Left lung (tissue), 10 donors: Measurements from ENCODE around the gene NTHL1. TPM values are rescaled to one million over a fixed set of nuclear protein-coding genes. Genes with fewer than 3 reads are reported as not detected.

Experiments used
- ATAC-seq: fragments of 200-7000 bp; cut with Tn5 transposase; one replicate; pipeline ENCODE4 v1.9.1; 2020; ENCODE audit warnings: moderate library complexity
- DNase-seq, 4 donors: peaks; one replicate each; pipeline ENCODE4 v3.0.0-alpha.2; 2013 to 2020
- H3K27ac ChIP-seq, 2 donors: fragments of 200-600 bp; sonication (generic) in 1 of 2; one replicate each; pipeline versions ENCODE4 v1.5.0 to v1.8.0; 2020 to 2021
- H3K27me3 ChIP-seq, 2 donors: fragments of 200-600 bp; sonication (generic) in 1 of 2; one replicate each; pipeline versions ENCODE4 v1.5.0 to v1.8.0; 2020 to 2021
- H3K36me3 ChIP-seq, 2 donors: fragments of 200-600 bp; sonication (generic) in 1 of 2; one replicate each; pipeline versions ENCODE4 v1.5.0 to v1.8.0; 2020 to 2021
- H3K4me1 ChIP-seq, 2 donors: fragments of 200-600 bp; one replicate each; pipeline ENCODE4 v1.8.0; 2021
- H3K4me3 ChIP-seq, 2 donors: fragments of 200-600 bp; sonication (generic) in 1 of 2; one replicate each; pipeline versions ENCODE4 v1.5.0 to v1.8.0; 2020 to 2021; ENCODE audit warnings: mild to moderate bottlenecking in 1 of 2
- H3K9me3 ChIP-seq, 2 donors: fragments of 200-600 bp; sonication (generic) in 1 of 2; one replicate each; pipeline versions ENCODE4 v1.5.0 to v1.8.0; 2020 to 2021
- CTCF ChIP-seq, 2 donors: fragments of 200-600 bp; sonication (generic) in 1 of 2; IDR thresholded peaks; one replicate each; pipeline versions ENCODE4 v1.5.0 to v1.8.0; 2021; ENCODE audit warnings: antibody characterized with exemption in 2 of 2
- intact Hi-C, 2 donors: fragments of 100-400 bp; cut with DNase I; formaldehyde crosslinking; loops; one replicate each; pipeline versions ENCODE4 v1.11.2 to v1.14.2; 2022
- polyA plus RNA-seq, 6 donors: library from polyadenylated mRNA; unstranded; fragments of 120-200 nt; gene quantifications; one replicate each; pipeline ENCODE4 v1.2.1, GENCODE V29; 2013; ENCODE audit not compliant: insufficient read length in 6 of 6
- total RNA-seq, 2 donors: library from RNA; stranded (reverse); fragmentation: NEBNext Ultra II Directional; extraction: Animal tissue kit (Norgen Biotek cat#: 25700); gene quantifications; one replicate each; pipeline ENCODE4 v1.2.1, GENCODE V29; 2021
- donor health status: DM: no; HTN: yes; CAD: no.
- donor health status: DM: no; HTN: no; CAD: no.

The NTHL1 gene
- total and polyA plus RNA-seq, 8 donors: 19.4 to 30.0 (median 25.8) TPM

GRCh38 chr16:1997494-1998359 lies 49.9 kb downstream of the NTHL1 start:
- DNase-seq (no peak), ATAC-seq (no peak)
- no peaks in the 10 kb centered on the region for H3K9me3 ChIP-seq

GRCh38 chr16:1993731-1994131 lies 53.9 kb downstream of the NTHL1 start:
- intact Hi-C loops: no loop called here
- no peak for DNase-seq
- peaks cover 24 to 32% of the 10 kb centered on the region in 2 donors for H3K27me3 ChIP-seq
- peaks cover 17 to 37% of the 10 kb centered on the region in 2 donors for H3K4me1 ChIP-seq
- no peak overlapping the region for H3K27ac ChIP-seq
- peaks cover 0 to 19% of the 10 kb centered on the region in 2 donors for H3K36me3 ChIP-seq
- no peak for TF ChIP-seq CTCF (IDR thresholded peaks at IDR 0.05)
- ATAC-seq: no peak
- no peak overlapping the region for H3K4me3 ChIP-seq
- H3K9me3 ChIP-seq: peaks cover 0 to 5% of the 10 kb centered on the region in 2 donors

More at GRCh38 chr16:1997494-1998359, 49.9 kb downstream of the NTHL1 start:
- intact Hi-C loops: no loop called here
- no peak overlapping the region for H3K4me3 ChIP-seq
- no peaks in the 10 kb centered on the region for H3K27me3 ChIP-seq
- H3K36me3 ChIP-seq: peaks cover 0 to 59% of the 10 kb centered on the region in 2 donors
- TF ChIP-seq CTCF (IDR thresholded peaks at IDR 0.05): no peak
- peaks cover 0 to 5% of the 10 kb centered on the region in 2 donors for H3K4me1 ChIP-seq
- H3K27ac ChIP-seq: no peak overlapping the region

GRCh38 chr16:1992704-1993317 lies 54.8 kb downstream of the NTHL1 start:
- DNase-seq: no peak
- Histone ChIP-seq H3K36me3 (peaks cover 0 to 10% of the 10 kb centered on the region in 2 donors), H3K27ac (no peak overlapping the region), H3K4me1 (peaks cover 17 to 37% of the 10 kb centered on the region in 2 donors), H3K9me3 (peaks cover 0 to 5% of the 10 kb centered on the region in 2 donors), H3K4me3 (peak overlapping the region in 1 of 2 donors; percentile 46), H3K27me3 (peaks cover 29 to 41% of the 10 kb centered on the region in 2 donors)
- no peak for TF ChIP-seq CTCF (IDR thresholded peaks at IDR 0.05)
- intact Hi-C loops: no loop called here
- no peak for ATAC-seq

DNA sequence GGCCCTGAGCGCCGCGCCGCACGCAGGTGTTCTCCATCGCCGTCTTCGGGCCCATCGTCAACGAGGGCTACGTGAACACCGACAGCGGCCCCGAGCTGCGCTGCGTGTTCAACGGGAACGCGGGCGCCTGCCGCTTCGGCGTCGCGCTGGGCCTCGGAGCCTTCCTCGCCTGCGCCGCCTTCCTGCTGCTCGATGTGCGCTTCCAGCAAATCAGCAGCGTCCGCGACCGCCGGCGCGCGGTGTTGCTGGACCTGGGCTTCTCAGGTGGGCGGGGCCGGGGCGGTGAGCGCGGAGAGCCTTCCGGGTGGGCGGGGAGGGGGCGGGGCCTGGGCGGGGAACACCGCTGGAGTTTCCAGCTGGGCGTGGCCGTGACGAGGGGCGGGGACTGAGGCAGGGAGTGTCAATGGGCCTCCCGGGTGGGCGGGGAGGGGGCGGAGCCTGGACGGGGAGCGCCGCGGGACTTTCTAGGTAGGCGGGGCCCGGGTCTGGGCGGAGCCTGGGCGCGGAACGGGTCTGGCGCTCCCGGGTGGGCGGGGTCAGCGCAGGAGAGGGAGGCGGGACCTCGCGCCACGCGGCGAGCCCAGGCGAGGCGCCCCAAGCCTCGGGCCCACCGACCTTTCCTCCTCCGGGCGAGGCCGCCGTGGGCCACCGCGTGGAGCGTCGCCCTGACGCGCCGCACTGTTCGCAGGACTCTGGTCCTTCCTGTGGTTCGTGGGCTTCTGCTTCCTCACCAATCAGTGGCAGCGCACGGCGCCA lies 55.5 kb downstream of the NTHL1 start:
- intact Hi-C loops: no loop called here
- peaks cover 0 to 5% of the 10 kb centered on the region in 2 donors for H3K9me3 ChIP-seq
- peak overlapping the region in 1 of 2 donors; percentile 66 for H3K27ac ChIP-seq
- H3K4me1 ChIP-seq: peaks cover 17 to 37% of the 10 kb centered on the region in 2 donors
- DNase-seq (peak in 3 of 4 donors; percentile 87 to 99 (median 97)), ATAC-seq (peak; percentile 89)
- TF ChIP-seq CTCF (IDR thresholded peaks at IDR 0.05): no peak
- peak overlapping the region; percentile 38 to 46 for H3K4me3 ChIP-seq
- H3K27me3 ChIP-seq: peaks cover 29 to 41% of the 10 kb centered on the region in 2 donors
- H3K36me3 ChIP-seq: peaks cover 0 to 5% of the 10 kb centered on the region in 2 donors
